GM19043 (cell line): Measurements from ENCODE around the gene PDF.
A peak's percentile ranks its signal among the peaks of the same experiment; 100 is the strongest.

Experiments used
- ATAC-seq: cut with Tn5 transposase; IDR thresholded peaks from one replicate; pipeline ENCODE4 v1.9.1; 2021; ENCODE audit warnings: low read depth; ENCODE audit not compliant: unreplicated experiment

The PDF gene

DNA sequence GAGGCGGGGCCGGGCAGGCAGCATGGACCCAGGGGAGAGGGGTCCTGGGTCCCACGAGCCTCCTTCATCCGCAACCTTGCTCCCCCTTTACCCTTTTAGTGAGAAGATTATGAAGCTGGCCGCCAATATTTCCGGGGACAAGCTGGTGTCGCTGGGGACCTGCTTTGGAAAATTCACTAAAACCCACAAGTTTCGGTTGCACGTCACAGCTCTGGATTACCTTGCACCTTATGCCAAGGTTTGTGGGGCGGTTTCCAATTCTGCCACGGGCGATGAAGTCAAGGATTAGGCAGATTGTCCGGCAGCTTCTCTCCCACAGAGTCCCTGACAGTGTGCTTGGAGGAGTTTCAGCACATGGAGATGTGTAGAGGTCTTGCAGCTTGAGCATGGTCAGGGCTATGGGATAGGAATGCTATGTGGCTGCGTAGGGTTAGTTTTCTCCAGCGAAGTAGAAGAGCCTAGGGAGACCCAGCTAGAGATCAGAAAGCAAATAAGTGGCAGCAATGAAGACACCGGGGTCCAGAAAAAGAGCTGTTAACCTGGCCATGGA is 9.8 kb upstream of the PDF start:
- ATAC-seq, result no peak

DNA sequence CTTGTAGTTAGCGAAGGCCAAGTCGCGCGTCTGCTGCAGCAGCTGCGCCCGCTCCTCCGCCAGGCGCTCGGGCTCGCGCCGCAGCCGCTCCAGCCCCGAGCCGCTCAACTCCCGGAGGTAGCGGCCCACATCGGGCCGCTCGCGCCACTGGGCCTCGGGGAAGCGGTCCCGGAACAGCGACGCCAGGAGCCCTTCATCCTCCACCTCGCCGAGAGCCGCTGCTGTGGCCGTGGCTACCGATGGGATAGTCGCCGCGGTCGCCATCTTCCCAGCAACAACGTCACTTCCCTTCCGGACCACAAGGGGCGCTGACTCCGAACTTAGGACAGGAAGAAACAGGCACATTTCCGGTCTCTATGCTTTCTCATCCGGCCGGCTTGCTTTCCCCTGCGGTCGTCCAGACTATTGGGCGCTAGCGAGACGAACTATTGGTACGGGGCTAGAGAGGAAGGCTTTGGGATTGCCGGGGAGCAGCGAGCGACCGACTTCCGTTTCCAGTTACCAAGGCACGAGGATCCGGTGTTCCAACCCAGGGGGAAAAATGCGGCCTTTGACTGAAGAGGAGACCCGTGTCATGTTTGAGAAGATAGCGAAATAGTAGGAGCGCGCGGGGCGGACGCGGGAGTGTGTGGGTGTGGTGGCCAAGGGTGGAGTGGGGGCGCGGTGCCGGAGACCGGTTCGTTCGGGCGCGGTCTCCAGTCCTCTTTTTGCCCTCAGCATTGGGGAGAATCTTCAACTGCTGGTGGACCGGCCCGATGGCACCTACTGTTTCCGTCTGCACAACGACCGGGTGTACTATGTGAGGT is 9.1 kb upstream of the PDF start, which contains the start of the genes COG8 and NIP7:
Gene COG8, minus strand, starts transcription at position 276 of the 806 bp plus-strand sequence. Its CDS starts 12 bp downstream, at position 264.
Gene NIP7, plus strand, starts transcription at position 484 of the 806 bp plus-strand sequence. Its CDS starts 58 bp downstream, at position 542.
- peak; percentile 88 for ATAC-seq

DNA sequence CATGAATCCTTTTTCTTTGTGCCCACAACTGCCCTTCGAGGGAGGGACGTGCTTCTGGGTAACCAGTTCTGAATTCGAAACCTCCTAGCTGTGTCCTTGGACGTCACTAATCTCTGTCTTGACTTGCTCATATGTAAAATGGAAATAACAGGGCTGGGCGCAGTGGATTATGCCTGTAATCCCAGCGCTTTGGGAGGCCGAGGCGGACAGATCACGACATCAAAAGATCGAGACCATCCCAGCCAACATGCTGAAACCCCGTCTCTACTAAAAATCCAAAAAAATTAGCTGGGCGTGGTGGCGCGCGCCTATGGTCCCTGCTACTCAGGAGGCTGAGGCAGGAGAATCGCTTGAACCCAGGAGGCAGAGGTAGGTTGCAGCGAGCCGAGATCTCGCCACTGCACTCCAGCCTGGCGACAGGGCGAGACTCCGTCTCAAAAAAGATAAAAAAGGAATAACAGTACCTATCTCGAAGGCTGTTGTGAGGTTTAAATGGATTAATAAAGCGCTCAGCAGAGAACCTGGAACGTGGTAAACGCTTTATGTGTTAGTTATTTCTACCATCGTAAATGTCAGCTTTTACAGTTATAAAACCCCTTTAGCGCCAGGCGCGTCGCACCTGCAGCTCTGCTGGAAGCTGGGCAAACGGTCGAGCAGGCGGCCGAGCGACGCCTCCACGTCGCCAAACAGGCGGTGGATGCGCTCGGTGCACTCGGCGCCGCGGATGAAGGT is 8.3 kb upstream of the PDF start:
- no peak for ATAC-seq

DNA sequence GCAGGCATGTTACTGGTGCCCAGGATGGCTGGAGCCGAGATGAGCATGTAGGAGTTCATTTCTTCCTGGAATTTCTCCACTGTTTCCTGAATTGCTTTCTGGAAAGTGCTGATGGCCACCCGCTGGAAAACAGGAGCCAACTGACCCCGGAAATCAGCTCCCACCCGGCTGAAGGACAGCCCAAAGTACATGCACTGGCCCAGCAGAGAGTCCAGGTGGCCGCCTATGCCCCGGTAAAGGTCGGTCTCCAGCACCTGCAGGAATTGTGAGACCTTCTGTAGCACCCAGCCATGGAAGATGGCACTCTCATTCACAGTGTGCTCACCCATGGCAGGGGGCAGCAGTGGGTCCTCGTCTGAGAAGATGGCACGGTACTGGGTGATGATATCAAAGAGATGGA is 4.3 kb upstream of the PDF start:
- ATAC-seq, result no peak

DNA sequence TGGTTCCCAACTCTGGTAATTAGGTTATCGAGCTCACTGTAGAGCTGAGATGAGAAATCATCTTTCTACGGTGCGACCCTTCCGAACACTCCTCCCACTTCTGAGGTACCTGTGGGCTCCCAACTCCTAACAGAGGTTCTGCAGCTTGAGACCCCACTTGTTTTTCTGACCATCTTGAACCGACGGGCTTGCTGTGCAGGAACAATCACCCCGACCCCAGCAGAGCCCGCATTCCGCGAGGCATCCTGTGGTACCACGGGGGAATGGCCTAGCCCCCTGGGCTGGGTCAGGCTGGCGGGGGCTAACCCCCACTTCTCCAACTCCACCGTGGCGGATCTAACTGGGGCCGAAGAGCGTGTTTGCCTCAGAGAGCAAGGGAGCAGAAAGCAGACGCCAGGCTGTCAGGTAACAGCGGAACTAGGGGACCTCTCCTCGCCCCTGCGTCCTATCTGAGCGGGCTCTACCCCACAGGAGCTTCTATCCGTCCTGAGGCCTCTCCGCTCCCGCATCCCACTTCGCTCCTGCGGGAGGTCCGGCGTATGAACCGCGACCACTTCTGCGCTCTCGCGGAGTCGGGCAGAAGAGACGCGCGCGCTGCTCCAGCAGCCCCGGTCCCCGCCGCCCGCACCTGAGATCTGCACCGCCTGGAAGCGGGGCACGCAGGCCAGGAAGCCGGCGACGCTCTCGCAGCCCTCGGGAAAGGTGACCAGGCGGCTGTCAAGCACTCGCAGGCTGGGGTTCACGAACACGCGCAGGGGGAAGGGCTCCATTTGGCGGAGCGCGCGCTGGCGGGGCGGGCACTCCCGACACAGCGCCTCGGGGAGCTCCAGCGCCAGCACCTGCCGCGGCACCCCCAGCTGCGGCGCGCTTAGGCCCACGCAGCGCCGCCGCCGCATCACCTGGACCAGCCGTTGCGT is 761 bp downstream of the PDF start:
- ATAC-seq, result peak; percentile 37

DNA sequence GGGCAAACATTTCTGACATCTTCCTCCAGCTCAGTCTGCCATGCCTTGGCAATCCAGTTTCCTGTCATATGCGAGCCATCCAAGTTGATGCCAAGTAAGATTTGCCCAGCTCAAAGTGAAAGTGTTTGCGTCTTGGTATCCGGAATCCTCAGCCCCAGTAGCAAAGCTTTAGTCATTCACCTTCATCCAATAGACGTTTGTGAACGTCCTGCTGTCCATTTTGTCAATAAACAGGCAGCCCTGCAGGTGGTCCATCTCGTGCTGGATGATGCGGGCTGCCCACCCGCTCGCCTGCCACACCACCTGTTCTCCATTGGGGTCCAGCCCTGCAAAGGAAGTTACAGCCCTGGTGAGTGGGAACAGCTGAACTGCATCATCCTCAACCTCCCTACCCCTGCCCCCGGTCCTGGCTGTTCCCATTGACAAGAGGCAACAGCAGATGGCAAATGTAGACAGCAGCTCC is 1.5 kb downstream of the PDF start:
- no peak for ATAC-seq

DNA sequence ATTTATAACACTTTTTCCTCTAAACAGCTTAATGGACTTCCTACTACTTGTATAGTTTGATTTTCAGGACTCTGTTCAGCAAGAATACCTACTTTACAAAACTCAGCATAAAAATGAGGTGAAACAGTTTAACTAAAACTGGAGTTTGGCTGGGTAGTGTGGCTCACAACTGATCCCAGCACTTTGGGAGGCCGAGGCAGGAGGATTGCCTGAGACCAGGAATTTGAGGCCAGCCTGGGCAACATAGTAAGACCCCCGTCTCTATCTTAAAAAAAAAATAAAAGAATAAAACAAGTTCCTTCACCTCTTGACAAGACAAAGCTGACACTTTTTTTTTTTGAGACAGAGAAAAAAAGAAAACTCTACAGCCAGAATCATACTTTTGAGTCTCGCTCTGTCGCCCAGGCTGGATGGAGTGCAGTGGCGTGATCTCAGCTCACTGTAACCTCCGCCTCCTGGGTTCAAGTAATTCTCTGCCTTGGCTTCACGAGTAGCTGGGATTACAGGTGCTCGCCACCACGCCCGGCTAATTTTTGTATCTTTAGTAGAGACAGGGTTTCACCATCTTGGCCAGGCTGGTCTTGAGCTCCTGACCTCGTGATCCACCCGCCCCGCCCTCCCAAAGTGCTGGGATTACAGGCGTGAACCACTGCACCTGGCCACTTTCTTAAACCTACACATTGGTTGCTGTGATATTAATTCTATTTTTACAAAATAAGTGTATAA is 2.6 kb downstream of the PDF start:
- ATAC-seq, result no peak

DNA sequence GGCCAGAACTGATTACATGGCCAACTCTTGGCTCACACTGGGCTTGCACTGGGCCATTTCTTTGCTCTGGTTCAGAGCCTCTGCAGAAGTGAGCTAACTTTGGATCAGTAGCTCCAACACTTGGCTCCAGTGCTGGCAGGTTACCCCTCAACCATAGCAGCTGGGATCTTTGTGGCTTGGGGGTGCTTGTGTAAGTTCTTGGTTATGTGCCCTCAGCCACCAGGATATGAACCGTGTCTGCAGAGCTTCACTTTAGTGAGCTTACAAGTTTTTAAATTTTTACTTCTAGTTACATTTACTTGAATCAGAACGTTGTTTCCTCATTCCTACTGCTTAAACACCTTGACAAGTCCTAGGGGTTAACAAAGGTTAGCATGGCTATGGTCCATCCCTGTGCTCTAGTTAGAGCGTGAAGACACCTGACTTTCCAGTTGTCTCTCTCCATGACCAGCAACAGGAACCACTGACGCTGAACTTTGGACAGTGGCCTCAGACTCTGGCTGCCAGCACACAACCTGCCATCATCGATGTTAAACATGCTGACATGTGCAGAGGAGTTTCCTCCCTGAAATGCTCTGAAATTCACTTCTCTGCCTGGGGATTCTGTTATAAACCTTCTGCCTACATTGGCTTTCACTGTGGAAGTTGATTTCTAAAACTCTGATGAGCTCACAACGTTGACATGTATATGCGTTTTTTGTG is 4.1 kb downstream of the PDF start:
- ATAC-seq, result no peak

DNA sequence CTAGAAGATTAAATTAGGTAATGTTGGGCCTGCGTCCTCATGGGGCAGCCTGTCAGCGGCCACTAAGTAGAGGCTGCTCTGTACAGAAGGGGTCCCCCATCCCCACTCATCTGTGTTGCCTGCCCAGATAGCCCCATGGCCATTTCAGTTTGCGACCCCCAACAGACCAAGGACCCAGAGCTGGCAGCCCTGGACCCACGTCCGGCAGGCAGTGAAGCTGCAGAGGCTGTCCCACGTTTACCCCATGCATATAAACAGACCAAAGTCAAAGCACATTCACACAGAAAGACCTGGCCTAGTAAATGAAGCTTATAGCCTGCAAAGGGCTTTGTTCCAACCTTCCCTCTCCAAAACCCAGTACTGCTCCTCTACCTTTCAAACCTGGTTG is 4.6 kb downstream of the PDF start:
- ATAC-seq, result no peak

DNA sequence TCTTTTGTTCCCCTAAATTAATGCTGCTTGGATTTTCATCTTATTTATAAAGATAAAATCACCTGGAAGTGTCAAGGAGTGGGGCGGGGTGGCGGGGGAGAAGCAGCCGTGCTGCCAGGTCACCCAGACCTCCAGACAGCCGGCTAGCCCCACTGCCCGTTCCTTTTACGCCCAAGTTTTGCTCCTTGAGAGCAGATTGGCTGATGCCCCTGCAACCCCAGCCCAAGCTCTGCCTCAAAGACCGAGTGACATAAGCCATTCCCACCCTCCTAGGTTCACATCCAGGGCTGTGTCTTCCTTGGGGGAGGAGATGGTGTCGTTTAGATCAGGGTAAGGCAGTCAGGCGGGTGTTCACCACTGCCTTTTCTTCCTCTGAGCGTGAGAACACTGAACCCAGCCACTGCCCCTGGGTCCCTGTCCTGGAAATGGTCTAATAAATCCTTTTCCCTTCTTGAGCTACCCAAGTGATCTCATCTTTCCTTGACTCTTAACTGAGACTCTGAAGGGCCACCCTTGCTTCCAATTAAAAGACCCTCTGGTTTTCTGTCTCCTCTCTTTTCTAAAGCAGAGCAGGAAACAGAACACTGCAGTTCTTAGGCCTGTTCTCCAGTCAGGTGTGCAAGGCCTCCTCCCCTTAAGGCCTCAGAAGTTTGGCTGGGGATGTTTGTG is 5.7 kb downstream of the PDF start:
- no peak for ATAC-seq

DNA sequence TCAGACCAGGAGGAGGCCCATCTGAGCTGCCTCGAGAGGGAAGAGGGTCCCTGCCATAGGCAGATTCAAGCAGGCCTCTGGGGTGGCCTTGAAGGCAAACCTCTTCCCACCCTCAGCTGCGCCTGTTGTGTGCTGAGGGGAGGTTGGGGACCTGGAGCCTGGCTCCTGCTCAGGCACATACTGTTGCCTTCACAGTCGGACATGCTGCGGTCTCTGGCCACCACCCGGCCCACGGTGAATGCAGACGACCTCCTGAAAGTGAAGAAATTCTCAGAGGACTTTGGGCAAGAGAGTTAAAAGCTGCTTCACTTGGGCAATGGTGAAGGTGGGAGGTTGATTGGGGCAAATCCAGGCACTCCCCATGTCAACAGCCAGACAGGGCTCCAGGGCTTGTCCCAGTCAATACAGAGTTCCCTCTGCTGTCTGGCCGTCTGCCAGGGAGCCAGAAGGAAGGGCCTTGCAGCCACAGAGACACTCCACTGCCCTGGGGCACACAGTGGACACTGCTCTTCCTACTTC is 6.3 kb downstream of the PDF start:
- no peak for ATAC-seq

DNA sequence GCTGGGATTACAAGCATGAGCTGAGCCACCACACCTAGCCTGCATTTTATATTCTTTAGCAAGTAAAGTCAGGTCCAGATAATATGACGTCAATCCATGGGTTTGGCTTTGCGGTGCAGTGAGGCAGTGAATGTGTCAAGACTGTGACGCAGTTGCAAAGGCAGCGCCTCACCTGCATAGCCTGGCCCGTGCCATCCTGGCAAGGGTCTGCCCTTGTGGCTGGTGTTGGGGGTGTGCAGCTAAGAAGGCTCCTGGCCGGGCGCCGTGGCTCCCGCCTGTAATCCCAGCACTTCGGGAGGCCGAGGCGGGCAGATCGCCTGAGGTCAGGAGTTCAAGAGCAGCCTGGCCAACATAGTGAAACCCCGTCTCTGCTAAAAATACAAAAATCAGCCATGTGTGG is 7.0 kb downstream of the PDF start:
- no peak for ATAC-seq

DNA sequence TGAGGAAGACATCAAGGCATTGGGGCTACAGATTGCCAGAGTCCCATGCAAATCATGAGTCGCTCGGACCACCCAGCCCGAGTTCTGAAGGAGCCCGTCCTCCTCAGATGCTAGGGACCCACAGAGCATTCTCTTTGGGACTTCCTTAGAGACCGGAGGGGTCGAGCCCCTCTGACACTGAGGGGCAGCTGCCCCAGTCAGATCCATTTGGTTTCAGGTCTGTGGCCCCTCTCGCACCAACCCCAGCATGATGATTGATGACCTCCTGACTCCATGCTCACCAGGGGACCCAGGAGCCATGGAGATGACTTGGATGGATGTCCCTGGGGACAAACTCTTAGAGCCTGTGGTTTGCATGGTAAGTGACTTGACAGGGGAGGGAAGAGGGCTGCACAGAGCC is 8.0 kb downstream of the PDF start:
- no peak for ATAC-seq

DNA sequence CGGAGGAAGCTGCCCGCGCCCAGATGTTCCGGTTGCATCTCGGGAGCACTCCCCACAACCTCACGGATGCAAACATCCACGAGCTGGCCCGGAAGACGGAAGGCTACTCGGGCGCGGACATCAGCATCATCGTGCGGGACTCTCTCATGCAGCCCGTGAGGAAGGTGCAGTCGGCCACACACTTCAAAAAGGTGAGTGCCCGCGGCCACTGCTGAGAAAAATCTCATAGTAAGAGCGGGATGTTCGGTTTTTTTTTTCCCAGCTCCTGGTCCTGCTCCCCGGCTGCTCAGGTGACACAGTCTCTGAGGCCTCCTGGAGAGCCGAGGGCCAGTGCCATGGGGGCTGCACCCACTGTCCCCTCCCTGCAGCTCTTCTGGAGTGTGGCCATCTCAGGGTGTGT is 9.3 kb downstream of the PDF start:
- ATAC-seq, result no peak

DNA sequence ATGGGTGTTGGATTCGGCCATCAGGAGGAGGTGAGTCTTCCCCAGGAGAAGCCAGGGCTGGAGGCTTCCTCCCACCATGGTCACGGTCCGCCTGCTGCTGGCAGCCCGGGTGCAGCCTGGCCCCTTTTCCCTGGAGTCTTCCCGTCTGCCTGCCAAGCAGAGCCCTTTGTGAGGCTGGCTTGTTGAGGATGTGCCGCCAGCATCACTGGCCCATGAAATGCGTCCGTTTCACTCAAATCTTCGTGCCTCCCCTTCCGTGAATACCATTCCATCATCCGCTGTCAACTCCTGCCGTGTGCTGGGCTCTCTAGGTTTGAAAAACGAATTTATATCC is 9.7 kb downstream of the PDF start:
- no peak for ATAC-seq

DNA sequence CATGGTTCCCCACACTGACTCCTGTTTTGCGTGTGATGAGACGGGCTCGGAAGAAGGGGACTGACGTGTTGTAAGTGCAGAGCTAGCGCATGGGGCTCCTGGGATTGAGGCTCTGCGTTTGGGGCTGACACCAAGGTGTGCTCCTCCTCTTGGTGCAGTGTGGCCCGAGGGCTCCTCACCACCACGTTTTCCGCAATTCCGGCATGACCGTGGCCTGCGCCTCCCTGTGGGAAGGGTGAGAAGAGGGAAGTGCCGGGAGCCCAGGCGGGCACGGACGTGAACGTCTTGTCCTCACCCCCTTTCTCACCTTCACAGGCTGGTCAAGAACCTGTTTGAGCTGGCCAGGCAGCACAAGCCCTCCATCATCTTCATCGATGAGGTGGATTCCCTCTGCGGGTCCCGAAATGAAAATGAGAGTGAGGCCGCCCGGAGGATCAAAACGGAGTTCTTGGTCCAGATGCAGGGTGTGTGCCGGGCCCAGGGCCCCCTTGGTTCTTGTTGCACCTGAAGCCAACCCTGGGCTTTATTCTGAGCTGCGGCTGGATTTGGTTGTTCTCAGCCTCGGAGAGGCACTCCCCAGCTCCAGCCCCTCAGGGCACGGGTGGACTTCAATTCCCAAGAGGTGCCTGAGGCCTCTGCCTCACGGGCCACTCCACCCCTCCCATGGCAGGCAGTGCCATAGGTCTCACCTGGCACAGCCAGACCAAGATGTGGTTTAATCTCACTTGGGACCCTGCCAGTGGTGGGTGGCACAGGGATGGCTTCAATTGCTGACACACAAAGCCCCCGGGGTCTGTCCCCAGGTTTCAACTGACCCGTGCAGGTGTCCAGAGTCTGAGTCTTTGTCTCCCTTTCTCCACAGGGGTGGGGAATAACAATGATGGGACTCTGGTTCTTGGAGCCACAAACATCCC is 10.3 kb downstream of the PDF start:
- no peak for ATAC-seq

DNA sequence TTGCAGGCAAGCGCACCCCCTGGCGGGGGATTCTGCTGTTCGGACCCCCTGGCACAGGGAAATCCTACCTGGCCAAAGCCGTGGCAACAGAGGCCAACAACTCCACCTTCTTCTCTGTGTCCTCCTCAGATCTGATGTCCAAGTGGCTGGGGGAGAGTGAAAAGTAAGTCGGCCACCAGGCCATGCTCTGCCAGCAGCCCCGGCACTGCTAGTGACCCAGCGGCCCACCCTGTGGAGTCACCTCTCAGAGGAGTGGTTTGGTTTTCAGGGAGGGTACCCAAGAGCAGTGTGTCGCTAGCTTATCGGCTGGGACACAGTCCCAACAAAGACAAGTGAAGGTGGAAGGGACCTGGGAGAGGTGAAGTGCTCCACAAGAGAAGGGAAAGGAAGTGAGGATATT is 11.0 kb downstream of the PDF start:
- ATAC-seq, result no peak

DNA sequence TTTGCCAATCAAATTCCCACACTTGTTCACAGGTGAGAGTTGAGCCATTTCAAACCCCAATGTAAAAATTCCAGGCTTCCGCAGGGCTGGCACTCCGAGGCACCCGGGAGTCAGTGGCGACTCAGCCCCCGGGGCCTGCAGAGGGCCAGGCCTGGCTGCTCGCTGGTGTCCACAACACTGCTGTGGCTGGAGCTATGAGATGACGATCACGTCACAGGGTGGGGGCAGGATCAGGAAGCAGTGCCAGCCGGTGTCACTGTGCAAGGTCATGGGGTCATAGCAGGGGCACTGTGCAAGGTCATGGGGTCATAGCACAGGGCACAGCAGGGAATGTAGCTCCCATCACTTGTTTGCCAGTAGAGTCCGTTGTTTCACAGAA is 11.5 kb downstream of the PDF start:
- no peak for ATAC-seq
